ENCODE measurements around the gene STMN1. TPM values are rescaled to one million over a fixed set of nuclear protein-coding genes. Genes with fewer than 3 reads are reported as not detected.

The STMN1 gene
- total RNA-seq, 2 donors from 2014 or later = 79.1 to 149 TPM

DNA sequence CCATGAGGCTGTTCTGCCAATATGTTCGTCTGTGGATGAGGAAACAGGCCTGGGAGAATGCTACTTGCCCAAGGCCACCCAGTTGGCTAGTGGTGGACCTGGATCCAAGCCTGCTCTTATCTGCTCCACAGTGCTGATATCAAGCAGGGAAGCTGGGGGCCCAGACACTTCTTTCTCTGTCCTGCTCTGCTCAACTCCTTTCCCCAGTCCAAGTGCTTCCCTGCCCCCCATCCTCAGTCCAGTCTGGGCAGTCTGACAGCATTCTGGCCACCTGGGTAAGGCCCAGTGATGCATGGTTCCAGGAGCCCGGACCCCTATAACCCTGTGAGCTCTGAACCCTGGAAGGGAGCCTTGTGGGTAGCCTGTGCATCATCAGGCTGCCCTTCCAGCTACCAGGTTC is 26.5 kb downstream of the STMN1 start:
- H3K9ac ChIP-seq (ENCODE audit: low read depth in 2 of 2, low read length in 2 of 2) = no peak overlapping the region
- intact Hi-C loops (cut with DNase I) = no loop called here
- H3K27me3 ChIP-seq = no peaks in the 10 kb centered on the region
- H3K4me1 ChIP-seq = peaks cover 1% of the 10 kb centered on the region
- no peak for DNase-seq
- H3K9me3 ChIP-seq = no peaks in the 10 kb centered on the region
- no peak for TF ChIP-seq CTCF (IDR thresholded peaks at IDR 0.05)
- no peak overlapping the region for H3K4me3 ChIP-seq
- H3K36me3 ChIP-seq = no peaks in the 10 kb centered on the region
- no peak overlapping the region for H3K27ac ChIP-seq

DNA sequence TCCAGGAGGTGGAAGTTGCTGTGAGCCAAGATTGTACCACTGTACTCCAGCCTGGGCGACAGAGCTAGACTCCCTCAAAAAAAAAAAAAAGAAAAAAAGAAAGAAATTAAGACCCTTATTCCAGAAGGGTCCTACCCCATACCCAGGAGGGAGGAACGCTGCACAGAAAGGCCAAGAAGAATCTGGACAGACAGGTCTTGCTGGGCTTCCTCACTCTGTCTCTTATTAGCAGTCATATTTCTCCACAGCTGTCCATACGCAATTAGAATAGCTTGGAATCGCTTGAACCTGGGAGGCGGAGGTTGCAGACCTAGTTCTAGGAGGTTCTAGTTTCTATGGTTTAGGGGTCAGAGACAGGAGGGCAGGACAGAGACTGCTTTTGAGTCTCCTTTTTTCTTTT is 27.5 kb downstream of the STMN1 start:
- H3K4me1 ChIP-seq = peaks cover 6% of the 10 kb centered on the region
- H3K9ac ChIP-seq (ENCODE audit: low read depth in 2 of 2, low read length in 2 of 2) = no peak overlapping the region
- H3K9me3 ChIP-seq = no peaks in the 10 kb centered on the region
- TF ChIP-seq CTCF (IDR thresholded peaks at IDR 0.05) = no peak
- DNase-seq = no peak
- H3K27ac ChIP-seq = no peak overlapping the region
- H3K4me3 ChIP-seq = no peak overlapping the region
- intact Hi-C loops (cut with DNase I) = no loop called here
- H3K36me3 ChIP-seq = no peaks in the 10 kb centered on the region
- no peaks in the 10 kb centered on the region for H3K27me3 ChIP-seq

DNA sequence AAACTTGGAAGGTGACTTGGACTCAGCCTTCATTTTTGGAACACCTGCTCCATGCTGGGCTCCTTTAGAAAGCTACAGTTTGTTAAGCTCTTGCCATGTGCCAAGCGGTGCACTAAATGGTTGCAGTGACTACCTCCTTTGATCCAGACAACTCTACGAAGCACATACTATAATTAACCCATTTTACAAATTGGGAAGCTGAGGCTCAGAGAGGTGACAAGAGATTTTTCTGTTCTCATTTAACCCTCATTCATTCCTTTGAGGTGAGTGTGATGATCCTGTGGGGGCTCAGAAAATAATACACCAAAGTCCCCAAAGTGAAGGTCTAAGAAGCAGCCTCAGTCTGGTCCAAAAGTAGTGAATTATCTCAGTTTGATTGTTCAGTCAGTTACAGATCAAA is 29.1 kb downstream of the STMN1 start:
- DNase-seq = no peak
- no peaks in the 10 kb centered on the region for H3K36me3 ChIP-seq
- H3K9me3 ChIP-seq = no peaks in the 10 kb centered on the region
- TF ChIP-seq CTCF (IDR thresholded peaks at IDR 0.05) = no peak
- peaks cover 9% of the 10 kb centered on the region for H3K4me1 ChIP-seq
- no peak overlapping the region for H3K27ac ChIP-seq
- H3K9ac ChIP-seq (ENCODE audit: low read depth in 2 of 2, low read length in 2 of 2) = no peak overlapping the region
- H3K27me3 ChIP-seq = no peaks in the 10 kb centered on the region
- intact Hi-C loops (cut with DNase I) = no loop called here
- H3K4me3 ChIP-seq = no peak overlapping the region

GRCh38 chr1:25876693-25877077 is 29.5 kb downstream of the STMN1 start:
- Histone ChIP-seq H3K4me3 (no peak overlapping the region), H3K4me1 (peaks cover 9% of the 10 kb centered on the region), H3K36me3 (no peaks in the 10 kb centered on the region), H3K9me3 (no peaks in the 10 kb centered on the region), H3K27ac (no peak overlapping the region), H3K27me3 (no peaks in the 10 kb centered on the region), H3K9ac (ENCODE audit: low read depth in 2 of 2, low read length in 2 of 2) (no peak overlapping the region)
- intact Hi-C loops (cut with DNase I) = no loop called here
- no peak for DNase-seq
- no peak for TF ChIP-seq CTCF (IDR thresholded peaks at IDR 0.05)

- H3K4me1 ChIP-seq = peaks cover 9% of the 10 kb centered on the region
- H3K9ac ChIP-seq (ENCODE audit: low read depth in 2 of 2, low read length in 2 of 2) = peak overlapping the region; percentile 53 to 68
- DNase-seq = no peak
- no peak for TF ChIP-seq CTCF (IDR thresholded peaks at IDR 0.05)
- no peaks in the 10 kb centered on the region for H3K9me3 ChIP-seq
- peak overlapping the region; percentile 58 for H3K4me3 ChIP-seq
- intact Hi-C loops (cut with DNase I) = no loop called here
- H3K27ac ChIP-seq = peak overlapping the region; percentile 35
- no peaks in the 10 kb centered on the region for H3K27me3 ChIP-seq
- no peaks in the 10 kb centered on the region for H3K36me3 ChIP-seq
Observed at GRCh38 chr1:25875856-25876692, 30.1 kb downstream of the STMN1 start.
